Fibroblast of skin of right biceps (primary cell): Measurements from ENCODE around the gene KIDINS220.

Experiments used
- DNase-seq: peaks from one replicate; pipeline ENCODE4 v3.0.0-alpha.2; 2013

KIDINS220 gene

DNA sequence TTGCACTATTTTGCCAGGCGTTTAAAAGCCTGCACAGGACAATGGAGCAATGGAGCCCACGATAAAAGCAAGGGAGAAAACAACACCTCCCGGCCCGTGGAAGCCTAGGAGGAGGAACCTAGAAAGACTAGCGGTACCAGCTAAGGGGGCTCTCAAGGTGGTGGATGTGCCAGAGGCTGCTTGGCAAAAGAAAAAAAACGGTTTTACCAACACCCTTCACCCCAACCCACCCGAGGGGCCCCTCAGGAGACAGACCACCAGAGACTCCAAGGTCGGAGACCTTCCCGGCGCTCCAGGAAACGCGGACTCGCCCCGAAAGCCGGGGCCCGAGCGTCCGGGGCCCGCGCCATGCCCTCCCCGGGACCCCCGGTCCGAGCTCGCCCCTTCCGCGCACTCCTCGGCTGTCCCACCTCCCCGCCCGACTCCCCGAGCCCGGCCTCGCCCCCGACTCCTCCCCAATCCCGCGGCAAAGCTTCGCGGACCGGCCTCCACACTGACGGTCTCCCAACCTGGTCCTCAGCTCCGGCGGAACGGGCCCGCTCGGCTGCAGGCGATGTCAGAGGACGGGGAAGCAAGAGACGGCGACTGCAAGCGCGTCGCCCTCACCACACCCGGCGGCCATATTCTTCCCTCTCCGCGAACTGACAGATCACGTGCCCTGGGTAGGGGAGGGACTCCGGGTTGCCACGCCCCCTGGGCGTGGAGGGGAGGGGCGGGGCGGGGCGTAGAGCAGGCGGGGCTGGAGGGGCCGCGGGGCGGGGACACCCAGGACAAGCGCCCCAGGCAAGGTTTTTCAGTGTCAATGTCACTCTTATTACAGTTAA, at the start of gene KIDINS220:
KIDINS220 (minus strand) TSS at position 643 of the 824 bp plus-strand sequence. CDS start 10,520 bp downstream, outside the sequence.
- DNase-seq, result peak; percentile 84

DNA sequence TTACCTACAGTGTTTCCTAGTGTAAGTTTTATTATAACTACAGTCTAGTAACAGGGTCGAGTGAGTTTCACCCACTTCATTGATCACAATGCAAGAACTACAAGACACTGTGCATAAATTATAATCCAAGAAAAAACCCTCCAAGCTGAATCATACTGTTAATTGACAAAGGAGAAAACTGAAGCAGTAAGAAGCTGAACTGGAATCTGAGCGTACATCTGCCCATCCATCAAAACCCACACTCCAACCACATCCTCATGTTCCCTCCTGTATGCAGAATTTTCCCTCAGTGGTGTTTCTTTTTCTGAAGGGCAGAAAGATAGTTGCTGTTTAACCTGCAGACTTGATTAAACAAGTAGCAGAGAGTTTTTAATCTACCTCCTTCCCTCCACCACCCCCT, 49.5 kb upstream of the KIDINS220 start:
- no peak for DNase-seq

DNA sequence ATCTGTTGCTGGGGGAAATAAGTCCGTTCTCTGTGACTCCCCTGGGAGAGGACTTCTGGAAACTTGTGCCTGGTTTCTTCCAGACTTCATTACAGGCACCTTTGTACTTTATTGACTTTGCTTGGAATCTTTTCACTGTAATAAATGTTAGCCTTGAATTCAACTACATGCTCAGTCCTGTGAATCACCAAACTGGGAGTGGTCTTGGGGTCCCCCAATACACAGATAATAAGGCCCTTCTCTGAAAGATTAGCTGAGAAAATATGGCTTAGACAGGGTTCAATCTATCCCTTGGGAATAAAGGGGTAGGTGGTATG, 48.7 kb upstream of the KIDINS220 start:
- no peak for DNase-seq

DNA sequence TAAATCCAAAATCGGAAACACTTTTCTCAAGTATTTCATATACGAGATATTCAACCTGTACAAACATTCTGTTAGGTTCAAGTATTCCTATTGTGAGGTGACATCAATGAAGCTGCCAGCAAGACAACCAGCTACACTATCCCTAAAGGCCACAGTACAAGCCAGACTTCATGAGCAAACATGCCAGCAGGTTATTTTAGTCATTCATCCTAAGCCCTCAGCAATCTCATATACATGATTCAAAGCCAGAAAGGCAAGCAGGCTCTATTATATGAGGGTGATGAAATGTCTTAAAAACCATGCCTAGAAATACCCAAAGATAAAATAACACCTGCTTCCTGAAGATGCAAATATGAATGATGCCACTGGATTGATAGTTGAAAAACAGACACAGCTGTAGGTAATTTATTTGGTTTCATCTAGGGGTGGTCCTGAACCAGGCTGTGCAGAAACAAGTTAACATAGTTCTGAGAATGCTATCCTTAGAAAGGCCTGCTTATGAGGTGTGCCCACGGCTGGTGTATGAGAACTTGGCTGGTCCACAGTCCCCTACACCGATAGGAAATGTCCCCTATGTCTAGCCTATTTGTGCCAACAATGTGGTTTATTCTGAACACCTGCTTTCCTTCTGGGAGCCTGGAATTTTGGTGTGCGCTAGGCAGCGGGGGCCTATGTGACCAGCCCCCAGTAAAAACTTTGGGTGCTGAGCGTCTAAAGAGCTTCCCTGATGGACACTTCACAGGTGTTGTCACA, 48.2 kb upstream of the KIDINS220 start:
- no peak for DNase-seq

DNA sequence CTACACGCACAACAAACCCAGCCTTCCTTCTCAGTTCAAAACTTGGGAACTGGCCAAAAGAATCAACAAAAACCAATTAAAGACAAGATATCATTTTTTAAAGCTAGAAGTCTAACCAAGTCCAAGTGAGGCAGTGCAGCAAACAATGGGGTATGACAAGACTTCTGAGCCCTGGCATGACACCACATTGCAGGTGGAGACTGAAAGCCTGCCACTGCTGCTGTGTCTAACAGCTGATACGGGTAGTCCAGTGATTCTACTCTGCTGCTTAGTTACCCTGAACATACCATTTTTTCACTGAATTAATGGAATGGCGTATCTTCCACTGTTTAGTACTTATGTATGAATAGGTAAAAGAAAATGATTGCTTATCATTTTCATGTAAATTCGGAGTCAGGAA, 47.4 kb upstream of the KIDINS220 start:
- no peak for DNase-seq

DNA sequence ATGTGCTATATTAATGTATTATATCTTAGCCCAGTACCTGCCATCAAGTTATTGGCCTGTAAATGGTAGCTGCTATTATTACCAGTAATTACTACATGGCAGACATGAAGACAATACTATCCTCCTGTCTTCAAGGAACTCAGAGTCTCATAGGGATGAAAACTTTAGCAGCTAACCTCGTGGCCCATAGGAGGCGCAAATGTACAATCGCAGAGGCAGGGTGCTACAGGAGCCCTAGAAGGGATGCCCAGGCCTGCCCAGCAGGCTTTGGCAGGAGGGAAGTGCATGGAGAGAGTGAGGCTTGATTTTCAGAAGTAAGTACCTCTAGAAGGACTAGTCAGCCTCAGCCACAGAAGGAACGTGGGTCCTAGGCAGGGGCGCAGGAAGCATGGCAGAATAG, 44.7 kb upstream of the KIDINS220 start:
- DNase-seq, result peak; percentile 19

DNA sequence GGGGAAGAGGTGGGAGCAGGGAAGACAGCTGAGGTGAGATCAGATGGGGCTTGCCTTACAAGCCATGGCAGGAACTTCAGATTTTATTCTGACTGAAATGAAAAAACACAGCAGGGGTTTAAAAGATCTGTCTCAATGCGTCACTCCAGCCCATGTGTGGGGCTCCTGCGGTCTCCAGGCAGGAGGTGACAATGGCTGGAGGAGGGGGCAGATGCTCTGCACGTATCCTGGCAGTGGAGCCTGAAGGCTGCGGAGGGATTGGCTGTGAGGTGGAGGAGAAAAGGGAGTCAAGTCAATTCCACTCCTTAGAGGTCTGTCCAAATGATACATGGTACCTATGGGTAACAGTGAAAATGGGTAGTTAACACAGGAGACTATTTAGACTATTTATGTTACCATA, 40.5 kb upstream of the KIDINS220 start:
- DNase-seq, result no peak

DNA sequence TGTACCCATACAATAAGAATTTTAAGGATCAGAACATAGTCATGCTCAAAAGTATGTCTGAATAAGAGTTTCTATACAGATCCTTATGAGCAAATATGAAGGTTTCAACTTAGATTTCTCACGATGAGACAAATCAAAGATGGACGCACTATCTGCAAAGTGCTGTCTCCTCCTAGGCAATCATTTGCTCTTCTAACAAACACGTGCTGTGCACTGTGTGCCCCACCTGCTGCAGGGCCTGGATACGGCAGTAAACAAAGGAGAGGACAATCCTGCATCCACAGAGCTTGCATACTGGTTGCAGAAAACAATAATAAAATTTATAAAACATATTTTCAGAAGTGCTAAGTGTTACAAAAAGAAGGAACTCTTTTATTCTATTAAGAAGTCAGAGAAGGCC, 39.9 kb upstream of the KIDINS220 start:
- no peak for DNase-seq

DNA sequence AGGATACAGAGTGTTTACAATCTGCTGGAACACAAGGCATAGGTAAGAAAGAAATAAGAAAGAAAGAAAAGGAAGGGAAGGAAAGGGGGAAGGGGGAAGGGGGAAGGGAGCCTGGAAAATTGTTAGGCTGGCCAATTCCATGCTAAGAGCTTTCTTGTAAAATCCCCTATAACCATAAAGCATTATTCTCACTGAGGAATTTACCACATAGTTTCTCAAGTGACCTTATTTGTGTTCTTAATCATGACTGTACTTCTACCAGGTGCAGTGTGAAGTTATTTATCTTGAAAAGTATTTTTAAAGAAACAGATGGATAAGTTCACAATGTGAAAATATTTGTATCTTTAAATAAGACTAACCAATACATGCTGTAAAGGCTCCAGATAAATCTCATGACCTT, 39.2 kb upstream of the KIDINS220 start:
- DNase-seq, result no peak

DNA sequence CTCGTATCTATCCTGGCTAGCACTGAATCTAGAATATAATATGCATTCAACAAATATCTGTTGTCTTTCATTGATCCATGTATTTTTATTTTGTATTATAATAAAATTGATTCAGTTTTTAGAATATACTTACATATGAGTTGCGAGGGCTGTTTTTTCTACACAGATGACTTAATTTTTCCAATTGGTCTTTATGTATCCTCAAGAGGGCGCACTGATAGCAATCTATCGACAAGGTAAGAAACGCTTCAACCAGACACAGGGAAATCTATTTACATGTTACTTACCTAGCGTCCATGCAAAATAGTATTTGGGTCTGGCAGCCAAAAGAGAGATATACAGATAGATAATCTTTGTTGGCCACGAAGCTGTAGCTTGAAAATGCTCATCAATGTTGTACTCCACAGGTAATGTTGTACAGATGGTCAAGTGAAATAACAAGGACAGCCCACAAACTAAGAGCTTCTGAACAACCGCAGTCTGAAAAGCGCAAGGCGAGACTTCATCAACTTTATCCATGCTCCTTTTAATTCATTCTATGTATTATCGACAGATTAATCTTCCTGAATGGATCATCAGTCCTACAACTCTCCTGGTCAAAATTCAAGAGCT, 35.5 kb upstream of the KIDINS220 start:
- peak; percentile 64 for DNase-seq

DNA sequence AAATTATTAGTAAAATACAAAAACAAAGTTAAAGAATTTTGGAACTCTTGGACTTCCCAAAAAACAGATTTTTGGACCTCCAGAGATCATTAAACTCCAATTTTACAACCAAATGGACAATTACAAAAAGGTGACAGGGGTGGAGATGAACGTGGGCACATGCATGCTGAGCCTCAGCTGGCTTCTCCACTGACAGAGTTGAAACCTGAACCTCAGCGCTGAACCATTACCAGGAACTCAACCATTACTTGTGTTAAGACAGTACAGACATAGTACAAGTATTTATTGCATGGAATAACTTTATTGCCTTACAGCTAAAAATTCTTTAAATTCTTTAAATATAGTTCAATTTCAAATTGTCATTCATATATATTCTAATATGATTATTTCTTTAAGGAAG, 33.0 kb upstream of the KIDINS220 start:
- DNase-seq, result no peak

DNA sequence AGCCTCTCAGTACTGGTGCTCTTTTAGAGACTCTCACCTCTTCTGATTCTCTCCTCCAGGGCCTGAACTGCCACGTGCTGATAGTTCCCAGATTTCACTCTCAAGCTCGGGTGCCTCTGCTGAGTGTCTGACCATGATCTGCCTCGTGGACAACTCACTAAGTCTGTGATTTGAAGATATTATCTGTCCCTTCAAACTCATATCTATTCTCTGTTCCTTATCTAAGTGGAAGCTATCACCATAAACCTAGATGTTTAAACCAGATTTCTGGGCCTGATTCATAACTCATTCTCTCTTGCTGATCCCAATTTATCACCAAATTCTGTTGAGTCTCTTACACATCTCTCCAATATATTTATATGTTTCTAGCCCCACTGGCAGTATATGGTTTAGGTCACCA, 29.9 kb upstream of the KIDINS220 start:
- DNase-seq, result no peak

DNA sequence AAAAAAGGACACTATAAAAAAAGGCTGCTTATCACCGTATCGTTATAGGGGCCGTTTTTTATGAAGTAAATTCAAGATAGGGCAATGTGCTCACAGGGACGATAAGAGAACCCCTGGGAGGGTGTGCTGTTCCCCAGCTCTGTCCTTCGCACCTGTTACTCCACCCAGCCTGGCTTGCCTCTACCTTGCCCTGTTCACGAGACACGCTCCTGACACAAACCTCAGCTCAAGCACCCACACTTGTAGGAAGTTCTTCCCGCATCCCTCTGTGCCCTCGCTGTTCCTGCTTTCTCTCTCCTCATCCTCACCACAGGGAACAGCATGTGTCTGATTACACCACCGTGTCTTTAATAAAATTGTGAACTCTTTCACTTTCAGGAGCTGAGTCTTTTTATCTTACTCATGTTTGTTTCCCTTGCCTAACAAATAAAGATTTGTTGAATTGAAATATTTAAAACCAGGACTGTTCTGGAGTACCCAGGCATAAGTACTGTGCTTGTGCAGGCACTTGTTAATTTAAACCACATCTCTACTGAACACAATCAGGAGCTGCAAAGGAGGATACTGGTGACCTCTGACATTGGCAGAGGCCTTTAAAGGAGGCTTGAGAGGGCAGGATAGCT, 26.0 kb upstream of the KIDINS220 start:
- no peak for DNase-seq

DNA sequence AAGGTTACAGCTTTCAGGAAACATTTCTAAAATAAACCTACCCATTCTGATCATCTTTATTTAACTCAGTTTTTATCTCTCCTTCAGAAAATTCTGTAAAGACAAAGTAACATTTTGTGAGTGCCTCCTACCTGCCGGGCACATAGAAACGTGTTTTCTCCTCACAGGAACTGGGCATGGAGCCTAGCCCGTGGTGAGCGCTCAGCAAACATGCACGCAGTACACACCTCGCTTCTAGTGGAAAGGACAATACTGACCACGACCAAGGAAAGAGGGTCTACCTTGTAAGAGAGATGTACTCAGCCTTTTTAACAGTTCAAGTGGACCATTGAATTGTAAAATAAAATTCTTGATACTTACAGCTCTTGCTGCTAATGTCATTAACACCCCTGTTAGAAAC, 24.8 kb upstream of the KIDINS220 start:
- no peak for DNase-seq

DNA sequence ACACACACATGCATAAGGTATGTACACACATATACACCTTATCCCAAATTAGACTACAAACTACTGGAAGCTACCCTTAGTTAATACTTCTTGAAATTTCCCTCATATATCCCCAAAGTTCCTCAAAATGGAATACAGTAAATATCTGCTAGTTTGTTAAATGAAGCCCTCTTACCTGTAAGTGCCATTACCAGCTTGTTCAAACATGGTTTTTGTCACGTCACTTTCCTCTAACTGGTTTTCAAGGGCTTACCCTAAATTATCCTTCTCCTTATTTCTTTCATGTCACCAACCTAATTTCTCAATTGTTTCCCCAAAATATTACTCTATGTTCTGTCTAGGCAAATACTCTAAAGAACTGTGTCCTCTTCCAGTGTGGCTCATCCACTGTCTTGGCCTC, 24.4 kb upstream of the KIDINS220 start:
- DNase-seq, result no peak

DNA sequence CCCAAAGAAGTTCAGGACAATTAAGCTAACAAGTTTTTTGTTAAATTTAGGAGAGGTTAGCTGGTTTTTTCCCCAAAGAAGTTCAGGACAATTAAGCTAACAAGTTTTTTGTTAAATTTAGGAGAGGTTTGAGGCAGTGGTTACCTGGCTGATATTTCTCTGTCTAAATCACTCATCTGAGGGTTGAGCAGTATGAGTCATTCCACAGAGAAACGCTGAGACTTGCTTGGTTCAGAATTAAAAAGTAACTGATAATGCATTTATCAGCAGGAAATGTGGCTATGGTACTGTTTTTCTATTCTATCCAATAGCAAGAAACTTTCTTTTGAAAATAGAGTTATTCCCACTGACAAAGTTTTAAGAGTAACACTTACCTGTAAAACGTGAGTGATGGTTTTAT, 22.8 kb upstream of the KIDINS220 start:
- DNase-seq, result no peak

DNA sequence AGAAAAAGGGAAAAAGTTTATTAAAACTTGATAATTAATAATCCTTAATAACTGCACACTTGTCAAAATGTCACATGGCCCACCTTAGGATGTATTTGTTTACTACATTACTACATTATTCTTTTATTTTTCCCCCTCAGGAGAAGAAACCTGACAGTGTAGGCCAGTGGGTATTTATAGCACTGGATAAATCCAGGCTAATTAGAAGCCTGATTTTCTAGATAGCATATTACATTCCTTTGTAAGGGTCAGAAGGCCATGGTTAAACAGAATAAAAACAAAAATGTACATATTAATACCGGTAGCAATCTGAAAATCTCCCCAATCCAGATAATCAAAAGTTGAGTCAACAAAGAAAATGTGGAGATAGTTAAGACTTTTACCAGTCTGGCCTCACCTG, 21.5 kb upstream of the KIDINS220 start:
- no peak for DNase-seq

DNA sequence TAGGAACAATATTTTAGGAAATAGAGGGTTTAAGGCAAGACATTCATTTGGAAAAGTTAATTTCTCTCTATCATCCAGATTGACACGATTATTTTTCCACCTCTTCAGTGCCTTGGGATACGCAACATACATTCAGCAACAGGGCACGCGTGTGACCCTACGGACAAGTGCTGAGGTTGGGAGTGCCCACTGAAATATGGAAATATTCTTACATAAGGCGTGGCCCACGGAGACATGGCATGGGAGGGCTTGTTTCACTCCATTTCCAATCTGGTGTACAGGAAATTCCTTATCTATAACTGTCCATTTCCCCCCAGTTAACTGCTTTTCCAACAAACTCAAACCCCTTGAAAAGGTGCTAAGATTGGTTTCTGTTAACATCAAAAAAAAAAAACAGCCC, 20.9 kb upstream of the KIDINS220 start:
- DNase-seq, result no peak

DNA sequence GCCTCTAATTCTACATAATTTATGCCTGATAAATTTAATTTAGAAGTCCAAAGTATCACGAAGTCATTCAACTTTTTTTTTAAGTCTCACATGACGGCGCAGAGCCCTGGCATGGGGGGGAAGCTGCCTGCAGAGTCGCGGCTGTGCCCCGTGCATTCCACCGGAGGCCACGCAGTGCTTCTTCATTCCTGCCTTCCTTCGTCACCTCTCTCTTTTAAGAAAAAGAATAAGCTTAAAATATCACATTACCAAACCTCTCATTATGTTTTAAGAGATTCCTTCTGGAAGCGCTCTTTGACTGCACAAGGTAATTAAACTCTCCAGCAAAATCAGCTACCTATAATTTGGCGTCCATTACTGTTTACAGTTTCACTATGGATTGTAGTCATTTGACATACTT, 20.3 kb upstream of the KIDINS220 start:
- DNase-seq, result no peak

DNA sequence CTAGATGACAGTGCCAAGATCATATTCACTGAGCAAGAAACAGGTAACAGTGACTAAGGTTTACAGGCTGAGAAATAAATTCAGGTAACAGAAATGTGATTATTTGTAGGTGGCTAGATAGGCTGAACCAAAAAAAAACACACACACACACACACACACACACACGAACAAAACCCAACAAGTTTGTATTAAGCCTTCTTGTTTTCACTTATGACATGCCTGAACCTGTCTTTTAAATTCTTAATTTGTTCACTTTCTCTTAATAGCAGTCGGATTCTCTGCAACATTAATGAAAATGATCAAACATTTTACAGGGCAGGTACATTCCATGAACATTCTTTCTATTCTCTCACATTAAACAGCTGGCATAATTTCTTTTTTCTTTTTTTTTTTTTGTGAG, 18.8 kb upstream of the KIDINS220 start:
- DNase-seq, result no peak

DNA sequence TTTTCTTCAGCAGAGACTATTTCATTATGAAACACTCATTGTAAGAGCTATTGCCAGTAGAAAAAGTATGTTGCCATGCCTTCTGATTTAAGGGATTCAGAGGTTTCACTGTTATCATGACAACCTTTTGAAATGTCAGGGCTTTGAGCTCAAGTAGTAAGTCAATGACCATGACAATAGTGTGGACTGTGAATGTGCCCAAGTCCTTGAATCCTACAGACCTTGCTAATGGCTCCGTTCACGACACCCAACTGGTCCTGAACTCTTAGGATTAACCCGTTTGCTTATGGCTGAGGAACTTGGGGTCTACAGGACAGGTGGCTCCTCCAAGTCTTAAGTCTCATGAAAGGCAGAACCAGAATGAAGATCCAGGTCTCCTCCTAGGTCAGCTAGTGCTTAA, 17.6 kb upstream of the KIDINS220 start:
- DNase-seq, result no peak

DNA sequence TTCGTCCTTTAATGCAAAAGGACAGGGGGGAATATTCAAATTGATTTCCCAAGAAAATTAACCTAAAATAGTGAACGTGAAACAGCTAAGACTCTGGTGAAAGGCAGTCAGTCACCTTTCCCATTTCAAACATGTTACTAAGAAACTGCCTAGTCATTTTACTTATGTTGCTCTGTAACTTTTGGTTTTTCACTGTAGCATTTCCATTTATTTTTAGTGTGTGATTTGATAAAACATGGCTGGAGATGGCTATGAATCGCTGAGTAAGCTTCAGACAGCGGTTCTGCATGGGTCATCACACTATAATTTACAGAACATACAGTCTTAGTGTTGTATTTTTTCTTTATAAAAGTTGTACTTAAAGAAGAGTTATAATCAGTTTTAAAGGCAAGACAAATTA, 16.0 kb upstream of the KIDINS220 start:
- no peak for DNase-seq

DNA sequence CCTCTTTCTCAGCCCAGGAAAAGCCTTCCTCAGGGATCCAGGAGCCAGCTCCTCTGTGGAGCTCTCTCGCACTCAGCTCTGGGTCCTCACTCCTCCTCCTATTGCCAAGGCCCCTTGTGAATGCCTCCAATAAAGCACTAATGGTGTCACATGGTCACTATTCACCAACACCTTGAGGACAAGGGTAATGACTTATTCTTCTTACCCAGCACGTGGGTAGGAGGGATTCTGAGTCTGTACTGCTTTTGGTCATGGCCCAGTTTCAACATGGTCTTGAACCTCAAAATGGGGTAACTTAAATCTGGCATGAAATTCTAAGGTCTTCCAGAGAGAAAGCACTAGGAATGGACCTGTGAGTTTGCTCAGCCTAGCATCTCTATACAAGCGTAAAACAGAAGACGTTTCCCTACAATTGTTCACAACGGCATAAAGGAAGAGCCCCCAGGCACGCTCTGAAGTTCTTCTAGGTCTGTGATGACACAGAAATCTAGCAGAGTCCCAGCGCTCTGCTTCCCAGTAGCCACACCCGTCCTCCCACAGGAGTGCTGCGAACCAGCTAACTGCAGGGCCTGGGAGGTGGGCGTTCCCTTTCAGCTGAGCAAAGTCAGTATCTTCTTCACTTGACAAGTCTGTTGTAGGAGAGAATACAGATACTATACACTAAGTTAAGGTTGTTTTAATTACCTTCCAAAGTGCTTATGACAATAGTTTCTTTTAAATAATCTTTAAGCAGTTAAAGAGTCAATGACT, 14.6 kb upstream of the KIDINS220 start:
- no peak for DNase-seq
